Cardiac septum (tissue), 1 donor: ENCODE data around the gene SFPQ. TPM values are rescaled to one million over a fixed set of nuclear protein-coding genes. Genes with fewer than 3 reads are reported as not detected.

Experiments
- DNase-seq: peaks from one replicate; pipeline ENCODE4 v3.0.0-alpha.2; 2020; ENCODE audit warnings: low spot score
- intact Hi-C: fragments of 100-400 bp; cut with DNase I; formaldehyde crosslinking; loops from one replicate; pipeline ENCODE4 v1.14.0; 2022
- total RNA-seq: library from RNA; stranded (reverse); fragmentation: NEBNext Ultra II Directional; extraction: Animal tissue kit (Norgen Biotek cat#: 25700); gene quantifications from one replicate; pipeline ENCODE4 v1.2.1, GENCODE V29; 2021
- donor health status: DM: no; HTN: no; CAD: no.

Gene SFPQ
- total RNA-seq, 1 donor from 2014 or later, result 115 TPM

- intact Hi-C loops, result loop anchor here (2.0 to 5.0 kb wide), 3 partner anchors 77 to 366 kb away; partner anchors contain the start of genes KIAA0319L, NCDN, ZMYM4 and ZMYM6
- DNase-seq, result no peak
Observed at GRCh38 chr1:35191429-35192055, 1.4 kb downstream of the SFPQ start.

DNA sequence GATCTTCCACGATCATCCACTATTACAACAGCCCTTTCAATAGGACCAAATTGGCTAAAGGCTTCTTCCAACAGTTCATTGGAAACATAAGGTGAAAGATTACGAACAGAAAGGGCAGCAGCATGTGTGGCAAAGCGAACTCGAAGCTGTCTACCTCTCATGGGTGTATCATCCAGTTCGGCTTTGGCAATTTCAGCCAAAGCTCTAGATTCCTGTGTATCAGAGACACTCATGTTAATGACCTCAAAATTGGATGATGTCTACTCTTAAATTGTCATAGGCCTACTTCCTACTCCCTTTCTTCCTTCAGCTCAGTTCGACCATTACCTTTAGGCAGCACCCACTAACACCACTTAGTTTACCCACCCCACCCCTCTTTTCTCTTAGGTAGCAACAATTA lies 2.2 kb downstream of the SFPQ start:
- intact Hi-C loops, result loop anchor here (2.0 to 5.0 kb wide), 2 partner anchors 78 to 367 kb away; partner anchors contain the start of genes KIAA0319L, NCDN and ZMYM4
- DNase-seq, result no peak

DNA sequence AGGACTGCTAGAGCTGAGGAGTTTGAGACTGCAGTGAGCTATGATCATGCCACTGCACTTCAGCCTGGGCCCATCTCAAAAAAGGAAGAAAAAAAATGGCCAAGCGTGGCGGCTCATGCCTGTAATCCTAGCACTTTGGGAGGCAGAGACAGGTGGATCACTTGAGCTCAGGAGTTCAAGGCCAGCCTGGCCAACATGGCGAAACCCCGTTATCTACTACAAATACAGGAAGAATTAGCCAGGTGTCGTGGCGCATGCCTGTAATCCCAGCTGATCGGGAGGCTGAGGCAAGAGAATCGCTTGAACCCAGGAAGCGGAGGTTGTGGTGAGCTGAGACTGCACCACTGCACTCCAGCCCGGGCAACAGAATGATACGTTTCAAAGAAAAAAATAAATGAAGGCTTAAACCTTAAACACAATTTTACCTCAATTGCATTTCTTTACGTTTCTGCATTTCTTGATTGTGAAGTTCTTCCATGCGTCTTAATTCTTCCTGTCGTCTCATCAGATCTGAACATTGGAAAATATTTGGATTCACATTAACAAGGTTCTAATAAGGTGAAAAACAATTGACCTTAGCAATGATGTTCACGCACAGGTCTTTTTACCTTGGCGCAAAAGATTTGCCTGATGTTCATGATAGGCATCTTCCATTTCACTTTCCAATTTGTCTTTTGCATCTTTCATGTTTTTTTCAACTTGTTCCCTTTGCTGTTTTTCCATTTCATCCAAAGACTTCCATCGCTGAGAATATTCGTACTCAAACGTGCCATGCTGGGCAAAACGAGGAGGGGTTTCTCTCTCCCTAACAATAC lies 4.2 kb downstream of the SFPQ start:
- no peak for DNase-seq
- intact Hi-C loops, result loop anchor here (10.0 kb wide), 1 partner anchor 324 kb away; no protein-coding TSS in a partner anchor

- DNase-seq, result no peak
- intact Hi-C loops, result loop anchor here (10.0 kb wide), 1 partner anchor 323 kb away; no protein-coding TSS in a partner anchor
Observed at GRCh38 chr1:35187816-35188342, 5.1 kb downstream of the SFPQ start.

- no peak for DNase-seq
- intact Hi-C loops, result loop anchor here (10.0 kb wide), 1 partner anchor 321 kb away; no protein-coding TSS in a partner anchor
Observed at GRCh38 chr1:35186239-35186638, 6.7 kb downstream of the SFPQ start.

GRCh38 chr1:35185200-35185599 lies 7.7 kb downstream of the SFPQ start:
- intact Hi-C loops, result loop anchor here (10.0 kb wide), 1 partner anchor 320 kb away; no protein-coding TSS in a partner anchor
- DNase-seq, result no peak

GRCh38 chr1:35184495-35185199 lies 8.3 kb downstream of the SFPQ start:
- no peak for DNase-seq
- intact Hi-C loops, result loop anchor here (10.0 kb wide), 1 partner anchor 320 kb away; no protein-coding TSS in a partner anchor

GRCh38 chr1:35181790-35182455 lies 11.0 kb downstream of the SFPQ start:
- intact Hi-C loops, result loop anchor here (10.0 kb wide), 1 partner anchor 317 kb away; no protein-coding TSS in a partner anchor
- DNase-seq, result no peak

GRCh38 chr1:35180776-35181374 lies 12.1 kb downstream of the SFPQ start:
- no peak for DNase-seq
- intact Hi-C loops, result loop anchor here (10.0 kb wide), 1 partner anchor 316 kb away; no protein-coding TSS in a partner anchor

DNA sequence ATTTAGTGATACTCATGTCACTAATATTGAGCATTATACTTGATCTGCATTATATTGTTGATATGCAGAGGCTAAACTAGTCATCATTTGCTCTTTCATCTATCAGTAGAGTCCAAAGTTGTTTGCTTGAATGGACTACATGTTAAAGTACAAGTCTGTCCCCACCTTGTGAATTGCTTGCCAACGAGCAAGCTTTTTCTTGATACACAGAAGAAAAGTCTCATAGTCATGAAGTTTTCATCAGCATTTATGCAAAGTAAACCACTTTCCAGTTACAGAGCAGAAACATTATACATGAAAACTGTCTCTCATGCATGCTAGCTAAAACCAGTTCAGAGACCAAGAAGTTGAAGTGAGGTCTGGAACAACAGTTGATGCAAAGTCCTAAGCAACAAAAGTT lies 13.0 kb downstream of the SFPQ start:
- intact Hi-C loops, result loop anchor here (10.0 kb wide), 1 partner anchor 315 kb away; no protein-coding TSS in a partner anchor
- no peak for DNase-seq

GRCh38 chr1:35178874-35179380 lies 14.0 kb downstream of the SFPQ start:
- intact Hi-C loops, result no loop called here
- DNase-seq, result no peak

DNA sequence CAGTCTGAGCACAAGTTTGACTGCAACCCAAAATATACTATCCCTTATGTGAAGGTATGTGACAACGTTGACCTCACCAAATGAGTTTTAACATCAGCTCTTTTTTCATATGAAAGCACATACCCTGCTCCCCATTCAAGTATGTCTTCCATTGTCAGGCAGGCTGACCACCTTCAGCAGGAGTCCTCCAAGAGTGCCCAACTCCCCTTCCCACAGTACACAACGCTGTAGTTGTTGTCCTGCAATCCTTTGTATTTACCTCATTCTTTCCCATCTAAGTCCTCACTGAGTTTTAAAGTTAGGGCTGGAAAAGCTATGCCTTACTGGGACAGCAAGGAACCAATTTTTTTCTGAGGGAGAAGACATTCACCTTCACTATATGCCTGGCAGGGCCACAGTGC lies 14.7 kb downstream of the SFPQ start:
- intact Hi-C loops, result no loop called here

GRCh38 chr1:35177237-35177786 lies 15.6 kb downstream of the SFPQ start:
- intact Hi-C loops, result no loop called here
- DNase-seq, result no peak

More for the DNA sequence above, 14.7 kb downstream of the SFPQ start:
- no peak for DNase-seq

DNA sequence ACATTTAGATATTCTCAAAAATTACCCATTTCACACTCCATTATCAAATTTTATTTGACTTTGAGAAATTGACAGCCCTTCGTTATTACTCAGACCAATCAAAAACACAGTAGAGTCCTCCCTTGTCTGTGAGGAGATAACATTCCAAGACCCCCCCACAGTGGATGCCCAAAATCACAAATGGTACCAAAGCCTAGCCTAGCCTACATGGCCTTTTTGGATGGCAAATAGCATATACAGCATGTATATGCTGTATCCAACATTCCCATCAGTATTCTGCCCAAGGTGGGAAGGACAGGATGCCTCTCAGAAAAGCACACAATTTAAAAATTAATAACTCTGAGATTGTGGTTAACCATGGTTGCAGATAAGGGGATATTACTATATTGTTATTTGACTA lies 17.3 kb downstream of the SFPQ start:
- intact Hi-C loops, result no loop called here
- no peak for DNase-seq

DNA sequence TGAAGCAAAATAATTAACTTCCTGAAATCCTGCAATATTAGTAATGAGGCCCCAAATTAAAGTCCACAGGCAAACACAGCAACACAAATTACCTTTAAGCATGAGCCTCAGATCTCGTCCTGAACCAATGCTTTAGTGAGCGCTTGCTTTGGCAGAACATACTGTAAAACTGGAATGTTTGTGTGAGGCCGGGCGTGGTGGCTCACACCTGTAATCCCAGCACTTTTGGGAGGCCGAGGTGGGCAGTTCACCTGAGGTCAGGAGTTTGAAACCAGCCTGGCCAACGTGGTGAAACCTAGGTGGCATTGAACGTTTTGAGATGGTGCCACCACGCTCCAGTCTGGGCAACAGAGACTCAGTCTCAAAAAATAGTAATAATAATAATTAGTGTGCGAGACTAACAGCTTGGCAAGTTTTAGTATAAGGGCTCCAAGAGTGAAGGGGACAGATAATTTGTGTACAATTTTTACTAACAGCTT lies 17.8 kb downstream of the SFPQ start:
- no peak for DNase-seq
- intact Hi-C loops, result no loop called here

- intact Hi-C loops, result no loop called here
- DNase-seq, result no peak
Observed at GRCh38 chr1:35173909-35174540, 18.9 kb downstream of the SFPQ start.

DNA sequence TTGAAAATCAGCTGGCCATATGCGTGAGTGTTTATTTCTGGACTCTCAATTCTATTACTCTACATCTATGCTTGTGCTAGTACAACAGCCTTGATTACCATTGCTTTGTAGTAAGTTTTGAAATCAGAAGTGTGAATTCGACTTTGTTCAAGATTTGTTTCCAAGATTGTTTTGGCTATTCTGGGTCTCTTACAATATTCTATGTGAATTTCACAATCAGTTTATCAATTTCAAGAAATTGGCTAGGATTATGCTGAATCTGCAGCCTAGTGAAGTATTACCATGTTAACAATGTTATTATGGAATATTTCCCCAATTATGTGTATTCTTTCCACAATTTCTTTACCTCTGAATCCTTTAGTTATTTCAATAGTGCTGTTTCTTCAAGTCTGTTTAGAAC lies 19.5 kb downstream of the SFPQ start:
- DNase-seq, result no peak
- intact Hi-C loops, result no loop called here

- intact Hi-C loops, result no loop called here
- DNase-seq, result no peak
Observed at GRCh38 chr1:35172022-35172421, 20.9 kb downstream of the SFPQ start.
